Measurements from ENCODE around the gene MPEG1. TPM values are rescaled to one million over a fixed set of nuclear protein-coding genes. Genes with fewer than 3 reads are reported as not detected.

MPEG1 gene
- total and polyA plus RNA-seq, 2 of the 13 experiments (the other 11 are each of a cell fraction or from before 2014, with no cell fraction given): not detected

DNA sequence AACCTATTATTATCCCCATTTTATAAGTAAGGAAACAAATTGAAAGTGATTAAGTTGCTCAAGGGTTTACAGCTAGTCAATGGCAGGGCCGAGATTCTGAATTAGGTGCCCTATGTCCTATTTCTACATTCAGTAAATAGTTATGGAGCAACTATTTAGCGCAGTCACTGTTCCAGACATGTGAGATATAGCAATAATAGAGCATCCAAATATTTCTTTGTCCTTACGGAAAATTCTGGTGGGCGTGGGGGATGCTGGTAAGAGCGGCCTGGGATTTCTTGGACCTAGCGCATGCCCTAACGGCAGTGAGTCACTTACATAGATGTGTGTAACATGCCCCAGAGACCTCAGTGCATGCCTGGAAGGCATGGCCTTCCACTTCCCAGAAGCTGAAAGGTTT is 36.4 kb downstream of the MPEG1 start:
- ChIA-PET POLR2A (no interaction called here), CTCF (ENCODE audit: low intra/inter-chr PET ratio, low total read pairs) (no interaction called here)
- H3K4me1 ChIP-seq (ENCODE audit: insufficient read depth, low read length): peaks cover 41% of the 10 kb centered on the region
- no peak overlapping the region for H3K9ac ChIP-seq (ENCODE audit: insufficient read depth, low read depth, low read length)
- no peak overlapping the region for H2AFZ ChIP-seq (ENCODE audit: low read length)
- no TSS peak for BruUV-seq (replicated peaks)
- no peaks in the 10 kb centered on the region; a peak in 1 of 5 replicates for H3K27me3 ChIP-seq (ENCODE audit: control insufficient read depth in 1 of 2, insufficient read depth in 2 of 2, low read length in 2 of 2)
- no peak overlapping the region for H3K27ac ChIP-seq (ENCODE audit: extremely low read length, insufficient read depth, low read length)
- 84% methylated on average over 7 of the region's 7 CpGs for WGBS (ENCODE audit: low lambda C conversion rate)
- DNase-seq (ENCODE audit: low spot score) (no peak), FAIRE-seq (no peak), ATAC-seq (no peak)
- TF ChIP-seq, protein P1, sequence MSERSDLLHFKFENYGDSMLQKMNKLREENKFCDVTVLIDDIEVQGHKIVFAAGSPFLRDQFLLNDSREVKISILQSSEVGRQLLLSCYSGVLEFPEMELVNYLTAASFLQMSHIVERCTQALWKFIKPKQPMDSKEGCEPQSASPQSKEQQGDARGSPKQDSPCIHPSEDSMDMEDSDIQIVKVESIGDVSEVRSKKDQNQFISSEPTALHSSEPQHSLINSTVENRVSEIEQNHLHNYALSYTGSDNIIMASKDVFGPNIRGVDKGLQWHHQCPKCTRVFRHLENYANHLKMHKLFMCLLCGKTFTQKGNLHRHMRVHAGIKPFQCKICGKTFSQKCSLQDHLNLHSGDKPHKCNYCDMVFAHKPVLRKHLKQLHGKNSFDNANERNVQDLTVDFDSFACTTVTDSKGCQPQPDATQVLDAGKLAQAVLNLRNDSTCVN (CRISPR knock-in tag; IDR thresholded peaks at IDR 0.05; ENCODE audit: borderline replicate concordance): no peak
- TF ChIP-seq DR1 (CRISPR knock-in tag; IDR thresholded peaks at IDR 0.05) (no peak), RFX5 (IDR thresholded peaks at IDR 0.05; ENCODE audit: low read depth, low read length) (no peak)
- TF ChIP-seq, protein P2, sequence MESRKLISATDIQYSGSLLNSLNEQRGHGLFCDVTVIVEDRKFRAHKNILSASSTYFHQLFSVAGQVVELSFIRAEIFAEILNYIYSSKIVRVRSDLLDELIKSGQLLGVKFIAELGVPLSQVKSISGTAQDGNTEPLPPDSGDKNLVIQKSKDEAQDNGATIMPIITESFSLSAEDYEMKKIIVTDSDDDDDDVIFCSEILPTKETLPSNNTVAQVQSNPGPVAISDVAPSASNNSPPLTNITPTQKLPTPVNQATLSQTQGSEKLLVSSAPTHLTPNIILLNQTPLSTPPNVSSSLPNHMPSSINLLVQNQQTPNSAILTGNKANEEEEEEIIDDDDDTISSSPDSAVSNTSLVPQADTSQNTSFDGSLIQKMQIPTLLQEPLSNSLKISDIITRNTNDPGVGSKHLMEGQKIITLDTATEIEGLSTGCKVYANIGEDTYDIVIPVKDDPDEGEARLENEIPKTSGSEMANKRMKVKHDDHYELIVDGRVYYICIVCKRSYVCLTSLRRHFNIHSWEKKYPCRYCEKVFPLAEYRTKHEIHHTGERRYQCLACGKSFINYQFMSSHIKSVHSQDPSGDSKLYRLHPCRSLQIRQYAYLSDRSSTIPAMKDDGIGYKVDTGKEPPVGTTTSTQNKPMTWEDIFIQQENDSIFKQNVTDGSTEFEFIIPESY (CRISPR knock-in tag; IDR thresholded peaks at IDR 0.05): peak; percentile 38; the same call in 1 of the 2 replicates
- no peak overlapping the region for H3K4me2 ChIP-seq (ENCODE audit: low read depth, low read length)
- H4K20me1 ChIP-seq (ENCODE audit: insufficient read depth, low read length): 0 out of 2 replicates have a peak, but pooled peaks cover 3% of the 10 kb centered on the region
- no peaks in the 10 kb centered on the region for H3K79me2 ChIP-seq (ENCODE audit: insufficient read depth, low read length)
- no peaks in the 10 kb centered on the region for H3K36me3 ChIP-seq (replicated peaks in 1 of 2; ENCODE audit: control insufficient read depth in 1 of 2, insufficient read depth in 2 of 2, low read length in 2 of 2)
- in situ Hi-C loops (cut with HindIII; ENCODE audit: extremely low pct_ligation_motif_present, low pct_unique_long_range_greater_than_20kb): loop anchor here (10.0 to 25.0 kb wide), 2 partner anchors 108 to 511 kb away; no protein-coding TSS in a partner anchor
- no peak overlapping the region for H3K4me3 ChIP-seq (replicated peaks in 1 of 3; ENCODE audit: insufficient read depth in 1 of 3, low read depth in 2 of 3, low read length in 3 of 3)
- no peaks in the 10 kb centered on the region for H3K9me3 ChIP-seq (ENCODE audit: low read length)
- intact Hi-C loops (cut with micrococcal nuclease; ENCODE audit: unreplicated experiment): no loop called here

All from HepG2 (cell line).